ENCODE measurements around the gene MOCS1. TPM values are rescaled to one million over a fixed set of nuclear protein-coding genes. Genes with fewer than 3 reads are reported as not detected.

Gene MOCS1
- total RNA-seq, 4 donors from 2014 or later: 23.4 to 39.8 (median 33.1) TPM

DNA sequence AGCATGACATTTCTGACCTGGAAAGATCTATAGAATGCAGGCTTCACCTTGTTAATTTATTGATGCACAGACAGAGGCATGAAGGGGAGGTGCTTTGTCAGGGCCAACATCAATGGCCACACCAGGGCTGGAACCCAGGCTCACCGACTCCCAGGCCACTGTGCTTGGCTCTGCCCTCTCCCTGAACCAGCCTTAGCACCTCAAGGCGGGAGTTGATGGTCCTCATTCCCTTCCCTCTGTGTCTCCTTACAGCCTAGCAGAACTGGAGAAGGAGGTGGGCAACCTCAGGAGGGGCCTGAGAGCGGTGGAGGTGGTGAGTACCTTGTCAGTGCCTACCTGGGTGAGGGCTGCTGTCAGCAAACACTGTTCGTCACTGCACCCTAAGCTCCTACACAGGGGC lies 35.6 kb downstream of the MOCS1 start:
- no peak for TF ChIP-seq POLR2A (IDR thresholded peaks at IDR 0.05)
- Histone ChIP-seq H3K36me3 (peaks cover 0 to 5% of the 10 kb centered on the region in 2 donors), H3K9me3 (no peaks in the 10 kb centered on the region), H3K27ac (no peak overlapping the region), H3K27me3 (no peaks in the 10 kb centered on the region), H3K4me1 (no peaks in the 10 kb centered on the region), H3K4me3 (replicated peaks in 1 of 3) (no peak overlapping the region)
- WGBS, 2 donors: 80 to 100% methylated on average over 4 of the region's 4 CpGs
- DNase-seq: no peak
- intact Hi-C loops (cut with DNase I): loop anchor here (10.0 kb wide), 1 partner anchor 524 kb away; no protein-coding TSS in a partner anchor

GRCh38 chr6:39897698-39898097 lies 36.6 kb downstream of the MOCS1 start:
- no peak for TF ChIP-seq POLR2A (IDR thresholded peaks at IDR 0.05)
- TF ChIP-seq, protein P1, sequence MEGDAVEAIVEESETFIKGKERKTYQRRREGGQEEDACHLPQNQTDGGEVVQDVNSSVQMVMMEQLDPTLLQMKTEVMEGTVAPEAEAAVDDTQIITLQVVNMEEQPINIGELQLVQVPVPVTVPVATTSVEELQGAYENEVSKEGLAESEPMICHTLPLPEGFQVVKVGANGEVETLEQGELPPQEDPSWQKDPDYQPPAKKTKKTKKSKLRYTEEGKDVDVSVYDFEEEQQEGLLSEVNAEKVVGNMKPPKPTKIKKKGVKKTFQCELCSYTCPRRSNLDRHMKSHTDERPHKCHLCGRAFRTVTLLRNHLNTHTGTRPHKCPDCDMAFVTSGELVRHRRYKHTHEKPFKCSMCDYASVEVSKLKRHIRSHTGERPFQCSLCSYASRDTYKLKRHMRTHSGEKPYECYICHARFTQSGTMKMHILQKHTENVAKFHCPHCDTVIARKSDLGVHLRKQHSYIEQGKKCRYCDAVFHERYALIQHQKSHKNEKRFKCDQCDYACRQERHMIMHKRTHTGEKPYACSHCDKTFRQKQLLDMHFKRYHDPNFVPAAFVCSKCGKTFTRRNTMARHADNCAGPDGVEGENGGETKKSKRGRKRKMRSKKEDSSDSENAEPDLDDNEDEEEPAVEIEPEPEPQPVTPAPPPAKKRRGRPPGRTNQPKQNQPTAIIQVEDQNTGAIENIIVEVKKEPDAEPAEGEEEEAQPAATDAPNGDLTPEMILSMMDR (IDR thresholded peaks at IDR 0.05): no peak
- intact Hi-C loops (cut with DNase I): loop anchor here (10.0 kb wide), 1 partner anchor 523 kb away; no protein-coding TSS in a partner anchor
- Histone ChIP-seq H3K27me3 (no peaks in the 10 kb centered on the region), H3K4me3 (replicated peaks in 1 of 3) (no peak overlapping the region), H3K4me1 (no peaks in the 10 kb centered on the region), H3K9me3 (no peaks in the 10 kb centered on the region), H3K36me3 (peaks cover 0 to 5% of the 10 kb centered on the region in 2 donors), H3K27ac (no peak overlapping the region)
- WGBS, 2 donors: 84 to 96% methylated on average over 3 of the region's 3 CpGs
- DNase-seq: no peak

DNA sequence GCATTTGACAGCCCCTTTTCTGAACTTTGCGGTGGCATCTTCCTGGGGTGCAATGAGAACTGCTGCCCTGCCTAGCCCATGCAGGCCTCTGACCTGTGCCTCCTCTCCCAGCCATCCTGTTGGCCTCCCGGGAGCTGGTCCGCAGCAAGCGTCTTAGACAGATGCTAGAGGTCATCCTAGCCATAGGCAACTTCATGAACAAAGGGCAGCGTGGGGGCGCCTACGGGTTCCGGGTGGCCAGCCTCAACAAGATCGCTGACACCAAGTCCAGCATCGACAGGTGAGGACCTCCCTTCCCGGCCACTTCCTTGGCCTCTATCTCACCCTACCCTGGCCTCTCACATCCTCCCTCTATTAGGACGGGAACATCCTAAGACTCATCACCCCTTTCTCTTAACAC lies 37.6 kb downstream of the MOCS1 start:
- TF ChIP-seq POLR2A (IDR thresholded peaks at IDR 0.05): no peak
- TF ChIP-seq, protein P1 (IDR thresholded peaks at IDR 0.05): no peak
- peaks cover 0 to 5% of the 10 kb centered on the region in 2 donors for H3K36me3 ChIP-seq
- H3K27ac ChIP-seq: no peak overlapping the region
- intact Hi-C loops (cut with DNase I): loop anchor here (10.0 kb wide), 1 partner anchor 522 kb away; no protein-coding TSS in a partner anchor
- WGBS, 2 donors: 92 to 94% methylated on average over 12 of the region's 12 CpGs
- no peaks in the 10 kb centered on the region for H3K9me3 ChIP-seq
- no peak for DNase-seq
- no peaks in the 10 kb centered on the region for H3K4me1 ChIP-seq
- H3K27me3 ChIP-seq: no peaks in the 10 kb centered on the region
- H3K4me3 ChIP-seq (replicated peaks in 1 of 3): no peak overlapping the region

- H3K36me3 ChIP-seq: peaks cover 0 to 3% of the 10 kb centered on the region in 2 donors
- peak; percentile 78 to 80 for DNase-seq
Observed at GRCh38 chr6:39893286-39893685, 41.0 kb downstream of the MOCS1 start.

DNA sequence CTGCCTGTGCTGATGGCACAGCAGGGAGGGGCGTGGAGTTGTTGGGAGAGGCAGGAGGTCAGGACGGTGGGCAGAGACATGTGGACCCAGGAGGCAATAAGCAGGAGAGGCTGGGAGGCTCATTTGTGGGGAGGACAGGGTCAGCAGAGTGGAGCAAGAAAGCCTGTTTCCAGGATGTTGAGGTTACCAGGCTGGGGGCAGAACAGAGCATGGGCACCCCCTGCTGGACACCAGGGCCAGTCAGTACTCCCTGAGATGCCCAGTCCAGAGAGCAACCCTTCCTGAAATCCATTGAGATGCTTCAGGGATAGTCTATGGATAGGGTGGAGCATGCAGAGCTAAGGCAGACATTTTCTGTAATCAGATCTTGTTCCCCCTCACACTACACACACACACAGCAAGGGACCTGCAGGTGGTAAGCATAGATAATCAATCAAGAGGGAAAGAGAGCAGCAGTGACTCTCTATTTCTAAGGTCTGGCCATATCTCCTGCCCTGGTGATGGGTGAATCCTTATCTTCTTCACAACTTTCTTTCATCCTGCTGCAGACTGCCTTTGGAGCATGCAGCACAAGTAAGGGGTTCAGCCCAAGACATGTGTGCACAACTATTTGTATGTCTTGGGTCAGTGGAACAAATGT lies 41.7 kb downstream of the MOCS1 start:
- TF ChIP-seq POLR2A (IDR thresholded peaks at IDR 0.05): no peak
- TF ChIP-seq, protein P1 (IDR thresholded peaks at IDR 0.05): peak; percentile 21 to 70 (median 62)
- Histone ChIP-seq H3K36me3 (peaks cover 0 to 3% of the 10 kb centered on the region in 2 donors), H3K4me1 (peaks cover 0 to 5% of the 10 kb centered on the region in 2 donors), H3K27ac (no peak overlapping the region), H3K9me3 (no peaks in the 10 kb centered on the region), H3K4me3 (replicated peaks in 1 of 3) (no peak overlapping the region), H3K27me3 (no peaks in the 10 kb centered on the region)
- WGBS, 2 donors: 61 to 71% methylated on average over 2 of the region's 2 CpGs
- DNase-seq: peak; percentile 69 to 72
- intact Hi-C loops (cut with DNase I): loop anchor here (10.0 kb wide), 1 partner anchor 518 kb away; no protein-coding TSS in a partner anchor

More at GRCh38 chr6:39893286-39893685, 41.0 kb downstream of the MOCS1 start:
- Histone ChIP-seq H3K4me3 (replicated peaks in 1 of 3) (no peak overlapping the region), H3K4me1 (no peaks in the 10 kb centered on the region), H3K9me3 (no peaks in the 10 kb centered on the region), H3K27ac (no peak overlapping the region), H3K27me3 (no peaks in the 10 kb centered on the region)
- 67 to 71% methylated on average over 8 of the region's 8 CpGs for WGBS, 2 donors
- intact Hi-C loops (cut with DNase I): loop anchor here (10.0 kb wide), 1 partner anchor 518 kb away; no protein-coding TSS in a partner anchor
- no peak for TF ChIP-seq POLR2A (IDR thresholded peaks at IDR 0.05)
- TF ChIP-seq, protein P1 (IDR thresholded peaks at IDR 0.05): no peak

Measured in thyroid gland (tissue), 4 donors.